GM12873 (cell line): ENCODE measurements around the gene OR52M1.

ENCODE experiments used
- CTCF ChIP-seq: IDR thresholded peaks from 2 replicates; pipeline ENCODE4 v1.5.1; 2012; ENCODE audit warnings: low read depth, mild to moderate bottlenecking, moderate library complexity, low read length, control low read depth; ENCODE audit not compliant: insufficient read depth; ENCODE audit errors: missing control alignments

The OR52M1 gene

GRCh38 chr11:4576880-4577279 is 31.9 kb downstream of the OR52M1 start:
- TF ChIP-seq CTCF, result no peak

- no peak for TF ChIP-seq CTCF
Observed at GRCh38 chr11:4577761-4578160, 32.8 kb downstream of the OR52M1 start.

GRCh38 chr11:4578624-4579023 is 33.6 kb downstream of the OR52M1 start:
- no peak for TF ChIP-seq CTCF

GRCh38 chr11:4580124-4580523 is 35.1 kb downstream of the OR52M1 start:
- no peak for TF ChIP-seq CTCF

- no peak for TF ChIP-seq CTCF
Observed at GRCh38 chr11:4581443-4581842, 36.5 kb downstream of the OR52M1 start, which contains the start of gene OR52I2. TSS of gene OR52I2 (plus strand) at chr11:4581743.

- TF ChIP-seq CTCF, result no peak
Observed at GRCh38 chr11:4589017-4589416, 44.0 kb downstream of the OR52M1 start.

- no peak for TF ChIP-seq CTCF
Observed at GRCh38 chr11:4593739-4594138, 48.7 kb downstream of the OR52M1 start, which contains the start of gene OR52I1. TSS of gene OR52I1 (plus strand) at chr11:4594039. CDS start at chr11:4594039, 0 bp downstream.
